Measurements from ENCODE around the gene TNNT3. TPM values are rescaled to one million over a fixed set of nuclear protein-coding genes. Genes with fewer than 3 reads are reported as not detected.

Gene TNNT3
- total RNA-seq, 1 experiment from 2014 or later, result 0.71 TPM

- BruUV-seq (replicated peaks), result no TSS peak
- no peaks in the 10 kb centered on the region for H3K9me3 ChIP-seq (ENCODE audit: control insufficient read depth in 1 of 2, insufficient read depth in 1 of 2, low read depth in 1 of 2, low read length in 2 of 2)
Measured at GRCh38 chr11:1930462-1930830, 10.9 kb downstream of the TNNT3 start.

GRCh38 chr11:1931341-1932104 lies 12.0 kb downstream of the TNNT3 start:
- ATAC-seq, result no peak
- intact Hi-C loops (cut with micrococcal nuclease), result no loop called here
- Histone ChIP-seq H3K36me3 (ENCODE audit: control insufficient read depth in 1 of 2, insufficient read depth in 2 of 2, low read length in 2 of 2) (no peaks in the 10 kb centered on the region), H3K27me3 (ENCODE audit: insufficient read depth, low read length) (no peaks in the 10 kb centered on the region), H3K9me2 (ENCODE audit: insufficient read depth) (no peaks in the 10 kb centered on the region), H4K20me1 (ENCODE audit: insufficient read depth) (no peaks in the 10 kb centered on the region), H3K4me3 (replicated peaks in 1 of 2; ENCODE audit: low read depth in 1 of 2, low read length in 2 of 2) (no peak overlapping the region), H2AFZ (ENCODE audit: low read depth, low read length, poor library complexity, severe bottlenecking) (no peak overlapping the region), H3K9ac (ENCODE audit: low read length) (no peak overlapping the region), H3K4me1 (ENCODE audit: control insufficient read depth in 1 of 2, insufficient read depth in 2 of 2, low read length in 2 of 2) (no peaks in the 10 kb centered on the region), H3K79me2 (ENCODE audit: insufficient read depth, low read length) (no peaks in the 10 kb centered on the region), H3K27ac (ENCODE audit: low read depth, low read length) (no peak overlapping the region), H3K9me3 (ENCODE audit: control insufficient read depth in 1 of 2, insufficient read depth in 1 of 2, low read depth in 1 of 2, low read length in 2 of 2) (no peaks in the 10 kb centered on the region), H3K4me2 (ENCODE audit: low read length) (no peak overlapping the region)
- ChIA-PET RAD21 (ENCODE audit: low non-redundant PET in 1 of 2, low total read pairs in 2 of 2, uncharacterized antibody in 2 of 2, unreplicated experiment in 2 of 2) (no interaction called here), POLR2A (no interaction called here), CTCF (no interaction called here)
- DNase-seq (ENCODE audit: low read depth, low spot score), result no peak
- BruUV-seq (replicated peaks), result no TSS peak
- TF ChIP-seq, protein P1, sequence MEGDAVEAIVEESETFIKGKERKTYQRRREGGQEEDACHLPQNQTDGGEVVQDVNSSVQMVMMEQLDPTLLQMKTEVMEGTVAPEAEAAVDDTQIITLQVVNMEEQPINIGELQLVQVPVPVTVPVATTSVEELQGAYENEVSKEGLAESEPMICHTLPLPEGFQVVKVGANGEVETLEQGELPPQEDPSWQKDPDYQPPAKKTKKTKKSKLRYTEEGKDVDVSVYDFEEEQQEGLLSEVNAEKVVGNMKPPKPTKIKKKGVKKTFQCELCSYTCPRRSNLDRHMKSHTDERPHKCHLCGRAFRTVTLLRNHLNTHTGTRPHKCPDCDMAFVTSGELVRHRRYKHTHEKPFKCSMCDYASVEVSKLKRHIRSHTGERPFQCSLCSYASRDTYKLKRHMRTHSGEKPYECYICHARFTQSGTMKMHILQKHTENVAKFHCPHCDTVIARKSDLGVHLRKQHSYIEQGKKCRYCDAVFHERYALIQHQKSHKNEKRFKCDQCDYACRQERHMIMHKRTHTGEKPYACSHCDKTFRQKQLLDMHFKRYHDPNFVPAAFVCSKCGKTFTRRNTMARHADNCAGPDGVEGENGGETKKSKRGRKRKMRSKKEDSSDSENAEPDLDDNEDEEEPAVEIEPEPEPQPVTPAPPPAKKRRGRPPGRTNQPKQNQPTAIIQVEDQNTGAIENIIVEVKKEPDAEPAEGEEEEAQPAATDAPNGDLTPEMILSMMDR (IDR thresholded peaks at IDR 0.05 in 2 of 3, conservative IDR thresholded peaks at IDR 0.05 in 1 of 3; ENCODE audit: borderline replicate concordance in 1 of 3, insufficient read depth in 1 of 3, low read depth in 2 of 3, low read length in 2 of 3), result no peak
- TF ChIP-seq CEBPB (IDR thresholded peaks at IDR 0.05; ENCODE audit: low read depth), result no peak
- no peak for TF ChIP-seq EZH2phosphoT487 (IDR thresholded peaks at IDR 0.05; ENCODE audit: borderline replicate concordance)
- no peak for TF ChIP-seq SP1 (IDR thresholded peaks at IDR 0.05; ENCODE audit: low read depth)
- TF ChIP-seq SIN3A (IDR thresholded peaks at IDR 0.05; ENCODE audit: low read depth), result no peak
- TF ChIP-seq, protein P2, sequence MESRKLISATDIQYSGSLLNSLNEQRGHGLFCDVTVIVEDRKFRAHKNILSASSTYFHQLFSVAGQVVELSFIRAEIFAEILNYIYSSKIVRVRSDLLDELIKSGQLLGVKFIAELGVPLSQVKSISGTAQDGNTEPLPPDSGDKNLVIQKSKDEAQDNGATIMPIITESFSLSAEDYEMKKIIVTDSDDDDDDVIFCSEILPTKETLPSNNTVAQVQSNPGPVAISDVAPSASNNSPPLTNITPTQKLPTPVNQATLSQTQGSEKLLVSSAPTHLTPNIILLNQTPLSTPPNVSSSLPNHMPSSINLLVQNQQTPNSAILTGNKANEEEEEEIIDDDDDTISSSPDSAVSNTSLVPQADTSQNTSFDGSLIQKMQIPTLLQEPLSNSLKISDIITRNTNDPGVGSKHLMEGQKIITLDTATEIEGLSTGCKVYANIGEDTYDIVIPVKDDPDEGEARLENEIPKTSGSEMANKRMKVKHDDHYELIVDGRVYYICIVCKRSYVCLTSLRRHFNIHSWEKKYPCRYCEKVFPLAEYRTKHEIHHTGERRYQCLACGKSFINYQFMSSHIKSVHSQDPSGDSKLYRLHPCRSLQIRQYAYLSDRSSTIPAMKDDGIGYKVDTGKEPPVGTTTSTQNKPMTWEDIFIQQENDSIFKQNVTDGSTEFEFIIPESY (IDR thresholded peaks at IDR 0.05; ENCODE audit: extremely low read depth, insufficient replicate concordance, low read length), result no peak
- TF ChIP-seq JUND (IDR thresholded peaks at IDR 0.05), result no peak

More at GRCh38 chr11:1930462-1930830, 10.9 kb downstream of the TNNT3 start:
- H3K27ac ChIP-seq (ENCODE audit: low read depth, low read length), result no peak overlapping the region
- H3K9ac ChIP-seq (ENCODE audit: low read length), result no peak overlapping the region
- no peak overlapping the region for H3K4me3 ChIP-seq (replicated peaks in 1 of 2; ENCODE audit: low read depth in 1 of 2, low read length in 2 of 2)
- no peaks in the 10 kb centered on the region for H3K79me2 ChIP-seq (ENCODE audit: insufficient read depth, low read length)
- H3K36me3 ChIP-seq (ENCODE audit: control insufficient read depth in 1 of 2, insufficient read depth in 2 of 2, low read length in 2 of 2), result no peaks in the 10 kb centered on the region
- no peak for DNase-seq (ENCODE audit: low read depth, low spot score)
- no peaks in the 10 kb centered on the region for H3K4me1 ChIP-seq (ENCODE audit: control insufficient read depth in 1 of 2, insufficient read depth in 2 of 2, low read length in 2 of 2)
- no peak overlapping the region for H2AFZ ChIP-seq (ENCODE audit: low read depth, low read length, poor library complexity, severe bottlenecking)
- no peaks in the 10 kb centered on the region for H3K9me2 ChIP-seq (ENCODE audit: insufficient read depth)
- H4K20me1 ChIP-seq (ENCODE audit: insufficient read depth), result no peaks in the 10 kb centered on the region
- CTCF ChIA-PET, result no interaction called here
- RAD21 ChIA-PET (ENCODE audit: low non-redundant PET in 1 of 2, low total read pairs in 2 of 2, uncharacterized antibody in 2 of 2, unreplicated experiment in 2 of 2), result no interaction called here
- H3K4me2 ChIP-seq (ENCODE audit: low read length), result no peak overlapping the region
- ATAC-seq, result no peak
- intact Hi-C loops (cut with micrococcal nuclease), result no loop called here
- no peak for TF ChIP-seq EZH2phosphoT487 (IDR thresholded peaks at IDR 0.05; ENCODE audit: borderline replicate concordance)
- TF ChIP-seq CBX3 (IDR thresholded peaks at IDR 0.05; ENCODE audit: low read depth), result no peak
- no peak for TF ChIP-seq YY1 (IDR thresholded peaks at IDR 0.05; ENCODE audit: extremely low read depth, insufficient replicate concordance, low read depth, low read length)
- TF ChIP-seq JUND (IDR thresholded peaks at IDR 0.05), result no peak
- TF ChIP-seq ZNF274 (IDR thresholded peaks at IDR 0.05; ENCODE audit: low read depth, low read length), result no peak
- no peak for TF ChIP-seq SRF (IDR thresholded peaks at IDR 0.05; ENCODE audit: low read depth)
- TF ChIP-seq, protein P1 (IDR thresholded peaks at IDR 0.05 in 2 of 3, conservative IDR thresholded peaks at IDR 0.05 in 1 of 3; ENCODE audit: borderline replicate concordance in 1 of 3, insufficient read depth in 1 of 3, low read depth in 2 of 3, low read length in 2 of 3), result no peak
- no peak for TF ChIP-seq CEBPB (IDR thresholded peaks at IDR 0.05; ENCODE audit: low read depth)
- no peak for TF ChIP-seq ZFX (IDR thresholded peaks at IDR 0.05)
- TF ChIP-seq POLR2AphosphoS5 (IDR thresholded peaks at IDR 0.05; ENCODE audit: low read depth, low read length), result no peak
- POLR2A ChIA-PET, result no interaction called here
- H3K27me3 ChIP-seq (ENCODE audit: insufficient read depth, low read length), result no peaks in the 10 kb centered on the region
